ENCODE results near the gene SHROOM3.

Gene SHROOM3

DNA sequence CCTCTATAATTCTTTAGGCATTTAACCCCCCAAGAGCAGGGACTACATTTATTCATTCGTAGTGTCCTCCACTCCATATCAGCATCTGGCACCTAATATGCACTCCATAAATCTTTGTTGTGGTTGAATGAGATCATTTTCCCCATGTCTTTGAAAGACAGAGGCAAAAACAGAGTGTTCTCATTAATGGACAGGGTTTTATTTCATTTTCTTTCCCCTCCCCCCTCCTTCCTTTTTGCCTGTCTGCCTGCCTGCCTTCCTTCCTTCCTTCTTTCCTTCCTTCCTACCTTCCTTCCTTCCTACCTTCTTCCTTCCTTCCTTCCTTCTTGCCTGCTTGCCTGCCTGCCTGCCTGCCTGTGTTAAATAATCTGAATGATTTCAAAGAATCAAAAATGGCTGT lies 83.2 kb downstream of the SHROOM3 start:
- Histone ChIP-seq H3K36me3 (ENCODE audit: control insufficient read depth, insufficient read depth, low read length) (no peaks in the 10 kb centered on the region), H3K4me3 (ENCODE audit: low read depth, low read length) (no peak overlapping the region), H3K27me3 (ENCODE audit: control insufficient read depth, insufficient read depth, low read length) (no peaks in the 10 kb centered on the region), H3K27ac (ENCODE audit: low read depth, low read length) (no peak overlapping the region), H3K9ac (ENCODE audit: low read length) (no peak overlapping the region), H3K4me1 (ENCODE audit: control insufficient read depth, insufficient read depth, low read length) (no peaks in the 10 kb centered on the region), H3K9me3 (ENCODE audit: control insufficient read depth, insufficient read depth, low read depth, low read length) (peaks cover 6% of the 10 kb centered on the region)

DNA sequence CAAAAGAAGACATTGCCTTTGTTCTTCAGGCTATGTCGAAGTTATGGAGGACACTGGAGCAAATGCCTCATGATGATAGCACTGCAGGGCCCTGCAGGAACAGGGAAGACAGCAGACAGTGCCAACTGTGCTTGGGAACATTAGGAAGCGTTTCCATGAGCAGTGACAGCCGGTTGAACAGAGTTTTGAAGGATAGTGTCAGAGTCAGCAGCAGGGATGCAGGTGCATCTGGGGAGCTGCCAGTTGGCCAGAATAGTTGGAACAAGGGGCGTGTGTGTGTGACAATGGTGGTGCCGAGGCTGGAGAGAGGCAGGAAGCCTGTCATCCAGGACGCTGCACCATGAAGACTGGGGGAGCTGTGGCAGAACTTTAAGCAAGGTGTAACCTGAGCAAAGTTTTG lies 88.6 kb downstream of the SHROOM3 start:
- no peaks in the 10 kb centered on the region for H3K4me1 ChIP-seq (ENCODE audit: control insufficient read depth, insufficient read depth, low read length)
- no peak overlapping the region for H3K4me3 ChIP-seq (ENCODE audit: low read depth, low read length)
- no peak overlapping the region for H3K9ac ChIP-seq (ENCODE audit: low read length)
- H3K36me3 ChIP-seq (ENCODE audit: control insufficient read depth, insufficient read depth, low read length), result no peaks in the 10 kb centered on the region
- no peak overlapping the region for H3K27ac ChIP-seq (ENCODE audit: low read depth, low read length)
- no peaks in the 10 kb centered on the region for H3K27me3 ChIP-seq (ENCODE audit: control insufficient read depth, insufficient read depth, low read length)
- no peaks in the 10 kb centered on the region for H3K9me3 ChIP-seq (ENCODE audit: control insufficient read depth, insufficient read depth, low read depth, low read length)

DNA sequence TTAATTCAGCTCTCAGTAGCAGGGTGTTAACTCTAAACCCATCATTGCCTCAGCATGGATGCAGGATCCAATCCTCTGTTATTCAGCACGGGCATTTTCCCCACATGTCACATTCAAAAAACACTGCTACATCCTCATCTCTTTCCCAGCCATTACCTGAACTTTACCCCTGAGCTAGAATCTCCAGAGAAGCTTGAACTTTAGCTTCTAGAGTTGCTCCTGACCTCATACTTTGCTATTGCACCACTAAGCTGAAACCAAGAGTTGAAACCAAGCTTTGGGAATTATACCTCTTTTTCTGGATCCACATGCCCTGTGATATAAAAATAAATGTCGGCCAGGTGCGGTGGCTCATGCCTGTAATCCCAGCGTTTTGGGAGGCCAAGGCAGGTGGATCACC lies 90.7 kb downstream of the SHROOM3 start:
- H3K4me1 ChIP-seq (ENCODE audit: control insufficient read depth, insufficient read depth, low read length), result no peaks in the 10 kb centered on the region
- no peaks in the 10 kb centered on the region for H3K27me3 ChIP-seq (ENCODE audit: control insufficient read depth, insufficient read depth, low read length)
- no peak overlapping the region for H3K4me3 ChIP-seq (ENCODE audit: low read depth, low read length)
- H3K36me3 ChIP-seq (ENCODE audit: control insufficient read depth, insufficient read depth, low read length), result no peaks in the 10 kb centered on the region
- H3K27ac ChIP-seq (ENCODE audit: low read depth, low read length), result no peak overlapping the region
- H3K9me3 ChIP-seq (ENCODE audit: control insufficient read depth, insufficient read depth, low read depth, low read length), result no peaks in the 10 kb centered on the region
- no peak overlapping the region for H3K9ac ChIP-seq (ENCODE audit: low read length)

DNA sequence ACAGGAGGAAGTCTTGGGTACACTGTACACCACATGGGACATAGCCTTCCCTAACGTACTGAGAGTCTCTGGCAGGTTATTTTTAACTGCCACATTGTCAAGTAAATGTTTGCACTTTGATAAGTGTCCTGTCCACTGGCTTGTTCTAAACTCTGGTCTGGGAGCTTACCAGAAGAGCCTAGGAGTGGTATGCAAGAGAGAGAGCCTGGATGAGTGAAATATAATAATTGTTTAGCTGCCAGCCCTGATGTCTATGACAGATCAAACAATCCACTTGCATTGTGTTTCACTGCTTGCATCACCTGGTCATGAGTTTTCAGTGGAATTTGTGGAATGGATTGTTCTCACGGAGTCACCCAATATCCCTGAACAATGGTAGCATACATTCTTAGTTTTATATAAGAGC lies 91.6 kb downstream of the SHROOM3 start:
- H3K4me3 ChIP-seq (ENCODE audit: low read depth, low read length), result no peak overlapping the region
- no peaks in the 10 kb centered on the region for H3K9me3 ChIP-seq (ENCODE audit: control insufficient read depth, insufficient read depth, low read depth, low read length)
- H3K27me3 ChIP-seq (ENCODE audit: control insufficient read depth, insufficient read depth, low read length), result no peaks in the 10 kb centered on the region
- H3K36me3 ChIP-seq (ENCODE audit: control insufficient read depth, insufficient read depth, low read length), result no peaks in the 10 kb centered on the region
- no peaks in the 10 kb centered on the region for H3K4me1 ChIP-seq (ENCODE audit: control insufficient read depth, insufficient read depth, low read length)
- no peak overlapping the region for H3K27ac ChIP-seq (ENCODE audit: low read depth, low read length)
- no peak overlapping the region for H3K9ac ChIP-seq (ENCODE audit: low read length)

DNA sequence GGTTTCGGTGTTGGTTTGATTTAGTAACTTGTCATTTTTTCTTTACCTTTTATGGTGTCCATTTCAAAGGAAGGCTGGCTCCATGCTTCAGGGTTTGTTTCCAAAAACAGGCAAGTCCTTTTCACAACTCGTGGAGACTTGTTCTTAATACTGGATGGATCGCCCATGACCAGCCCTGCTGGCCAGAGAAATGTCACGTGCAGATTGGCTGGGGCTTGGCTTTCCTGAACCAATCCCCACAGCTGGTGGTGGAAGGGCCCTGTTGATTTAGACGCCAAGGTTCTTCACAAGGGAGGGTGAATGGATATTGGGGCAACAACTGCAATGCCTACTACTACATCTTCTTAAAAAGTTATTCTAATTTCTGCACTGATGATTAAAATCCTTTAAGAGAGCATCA lies 92.6 kb downstream of the SHROOM3 start:
- Histone ChIP-seq H3K27me3 (ENCODE audit: control insufficient read depth, insufficient read depth, low read length) (no peaks in the 10 kb centered on the region), H3K27ac (ENCODE audit: low read depth, low read length) (no peak overlapping the region)

DNA sequence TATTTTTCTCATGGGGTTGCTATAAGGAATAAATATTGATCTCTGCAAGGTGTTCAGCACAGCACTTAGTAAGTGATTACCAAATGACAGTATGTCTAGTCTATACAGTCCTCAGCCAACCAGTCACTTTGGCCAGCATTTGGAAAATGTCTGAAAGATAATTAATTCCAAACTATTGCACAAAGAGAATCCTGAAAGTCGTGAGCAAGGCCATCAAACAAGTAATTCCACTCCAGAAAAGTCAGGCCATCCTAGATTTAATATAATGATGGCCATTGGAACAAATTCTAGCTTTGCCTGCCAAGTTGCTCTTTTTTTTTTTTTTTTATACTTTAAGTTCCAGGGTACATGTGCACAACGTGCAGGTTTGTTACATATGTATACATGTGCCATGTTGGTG lies 96.6 kb downstream of the SHROOM3 start:
- Histone ChIP-seq H3K4me1 (ENCODE audit: control insufficient read depth, insufficient read depth, low read length) (peaks cover 12% of the 10 kb centered on the region), H3K27ac (ENCODE audit: low read depth, low read length) (no peak overlapping the region), H3K36me3 (ENCODE audit: control insufficient read depth, insufficient read depth, low read length) (no peaks in the 10 kb centered on the region), H3K27me3 (ENCODE audit: control insufficient read depth, insufficient read depth, low read length) (no peaks in the 10 kb centered on the region), H3K4me3 (ENCODE audit: low read depth, low read length) (no peak overlapping the region), H3K9me3 (ENCODE audit: control insufficient read depth, insufficient read depth, low read depth, low read length) (no peaks in the 10 kb centered on the region), H3K9ac (ENCODE audit: low read length) (no peak overlapping the region)

More for the DNA sequence above, 92.6 kb downstream of the SHROOM3 start:
- Histone ChIP-seq H3K4me3 (ENCODE audit: low read depth, low read length) (no peak overlapping the region), H3K4me1 (ENCODE audit: control insufficient read depth, insufficient read depth, low read length) (no peaks in the 10 kb centered on the region), H3K9ac (ENCODE audit: low read length) (no peak overlapping the region), H3K9me3 (ENCODE audit: control insufficient read depth, insufficient read depth, low read depth, low read length) (no peaks in the 10 kb centered on the region), H3K36me3 (ENCODE audit: control insufficient read depth, insufficient read depth, low read length) (no peaks in the 10 kb centered on the region)

DNA sequence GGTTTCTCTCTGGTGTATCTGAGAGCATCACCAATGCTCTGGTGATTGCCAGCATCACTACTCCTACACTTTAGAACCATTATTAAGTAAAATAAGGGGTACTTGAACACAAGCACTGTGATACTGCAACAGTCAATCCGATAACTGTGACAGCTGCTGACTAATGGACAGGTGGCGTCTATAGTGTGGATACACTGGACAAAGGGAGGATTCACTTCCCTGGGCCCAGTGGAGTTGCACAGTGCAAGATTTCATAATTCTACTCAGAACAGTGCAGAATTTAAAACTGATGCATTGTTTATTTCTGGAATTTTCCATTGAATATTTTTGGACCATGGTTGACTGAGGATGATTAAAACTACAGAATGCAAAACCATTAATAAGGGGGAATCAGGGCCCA lies 97.8 kb downstream of the SHROOM3 start:
- no peak overlapping the region for H3K9ac ChIP-seq (ENCODE audit: low read length)
- H3K4me1 ChIP-seq (ENCODE audit: control insufficient read depth, insufficient read depth, low read length), result peaks cover 12% of the 10 kb centered on the region
- no peak overlapping the region for H3K4me3 ChIP-seq (ENCODE audit: low read depth, low read length)
- H3K9me3 ChIP-seq (ENCODE audit: control insufficient read depth, insufficient read depth, low read depth, low read length), result no peaks in the 10 kb centered on the region
- no peak overlapping the region for H3K27ac ChIP-seq (ENCODE audit: low read depth, low read length)
- no peaks in the 10 kb centered on the region for H3K36me3 ChIP-seq (ENCODE audit: control insufficient read depth, insufficient read depth, low read length)
- H3K27me3 ChIP-seq (ENCODE audit: control insufficient read depth, insufficient read depth, low read length), result no peaks in the 10 kb centered on the region

DNA sequence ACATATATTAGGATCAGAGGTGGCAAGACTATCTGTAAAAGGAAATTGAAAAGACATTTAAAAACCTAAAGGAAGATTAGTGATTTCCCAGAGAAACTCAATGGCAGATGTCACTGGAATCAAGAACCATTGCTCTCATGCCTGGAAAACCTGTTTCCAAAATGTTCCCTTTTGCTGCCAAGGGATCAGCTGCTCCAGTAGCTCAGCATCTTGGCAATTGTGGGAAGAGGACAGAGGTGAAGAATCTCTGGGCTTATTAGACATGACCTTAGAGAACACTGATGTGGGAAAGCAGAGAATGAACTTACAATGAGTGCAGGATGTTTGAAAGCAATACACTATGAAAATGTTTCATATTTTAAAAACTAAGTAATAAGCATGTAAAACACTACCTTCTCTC lies 98.3 kb downstream of the SHROOM3 start:
- Histone ChIP-seq H3K4me1 (ENCODE audit: control insufficient read depth, insufficient read depth, low read length) (peaks cover 12% of the 10 kb centered on the region), H3K36me3 (ENCODE audit: control insufficient read depth, insufficient read depth, low read length) (no peaks in the 10 kb centered on the region), H3K27ac (ENCODE audit: low read depth, low read length) (no peak overlapping the region), H3K4me3 (ENCODE audit: low read depth, low read length) (no peak overlapping the region), H3K9me3 (ENCODE audit: control insufficient read depth, insufficient read depth, low read depth, low read length) (no peaks in the 10 kb centered on the region), H3K27me3 (ENCODE audit: control insufficient read depth, insufficient read depth, low read length) (no peaks in the 10 kb centered on the region), H3K9ac (ENCODE audit: low read length) (no peak overlapping the region)

DNA sequence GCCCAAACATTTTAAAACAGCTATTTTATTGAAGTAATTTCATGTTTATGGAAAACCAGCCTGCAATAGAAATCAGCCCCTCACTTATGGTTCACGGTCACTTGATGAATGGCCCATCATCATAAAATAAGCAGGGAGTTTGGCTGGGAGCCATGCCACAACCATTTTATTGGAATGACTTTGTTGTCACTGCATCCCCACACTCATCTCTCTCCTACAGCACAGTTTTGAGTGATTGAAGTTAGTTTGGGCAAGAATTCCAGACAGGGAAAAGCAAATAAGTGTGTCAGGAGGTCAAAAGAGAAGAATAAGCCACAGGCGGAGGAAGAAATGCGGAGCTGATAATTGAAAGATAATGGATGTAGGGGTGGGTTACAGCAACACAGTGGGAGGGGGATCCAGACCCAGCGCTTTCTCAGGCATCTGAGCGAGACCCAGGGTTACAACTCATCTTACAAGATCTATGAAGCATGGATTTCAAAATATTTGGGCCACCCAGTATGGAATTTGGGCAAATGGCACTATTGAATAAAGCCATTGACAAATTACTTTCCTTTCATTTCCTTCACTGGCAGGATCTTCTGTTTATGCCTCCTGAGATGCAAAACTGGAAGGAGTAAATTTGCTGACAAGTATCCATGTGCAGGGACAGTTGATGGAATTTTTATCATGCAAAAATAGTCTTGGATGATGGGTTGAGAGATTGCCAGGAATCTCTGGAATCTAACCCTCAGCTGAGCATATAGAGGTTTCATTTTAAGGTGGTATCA lies 100.8 kb downstream of the SHROOM3 start:
- no peaks in the 10 kb centered on the region for H3K36me3 ChIP-seq (ENCODE audit: control insufficient read depth, insufficient read depth, low read length)
- H3K27ac ChIP-seq (ENCODE audit: low read depth, low read length), result no peak overlapping the region
- no peak overlapping the region for H3K4me3 ChIP-seq (ENCODE audit: low read depth, low read length)
- H3K27me3 ChIP-seq (ENCODE audit: control insufficient read depth, insufficient read depth, low read length), result no peaks in the 10 kb centered on the region
- no peaks in the 10 kb centered on the region for H3K9me3 ChIP-seq (ENCODE audit: control insufficient read depth, insufficient read depth, low read depth, low read length)
- peaks cover 21% of the 10 kb centered on the region for H3K4me1 ChIP-seq (ENCODE audit: control insufficient read depth, insufficient read depth, low read length)
- no peak overlapping the region for H3K9ac ChIP-seq (ENCODE audit: low read length)

DNA sequence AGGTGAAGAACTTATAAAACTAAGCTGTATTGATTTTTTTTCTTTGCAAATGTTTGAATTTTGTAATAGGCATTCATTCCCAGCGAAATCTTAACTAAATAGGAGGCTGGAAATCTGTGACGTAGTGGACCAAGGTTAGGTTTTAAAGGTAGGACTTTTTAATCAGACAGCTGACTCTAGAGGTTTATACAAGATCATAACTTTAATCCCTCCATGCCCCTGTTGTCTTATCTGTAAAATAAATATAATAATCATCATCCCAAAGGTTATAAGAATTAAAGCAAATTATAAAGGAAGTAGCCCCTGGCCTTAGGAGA lies 101.3 kb downstream of the SHROOM3 start:
- Histone ChIP-seq H3K36me3 (ENCODE audit: control insufficient read depth, insufficient read depth, low read length) (no peaks in the 10 kb centered on the region), H3K27me3 (ENCODE audit: control insufficient read depth, insufficient read depth, low read length) (no peaks in the 10 kb centered on the region), H3K4me1 (ENCODE audit: control insufficient read depth, insufficient read depth, low read length) (peaks cover 21% of the 10 kb centered on the region), H3K4me3 (ENCODE audit: low read depth, low read length) (no peak overlapping the region), H3K27ac (ENCODE audit: low read depth, low read length) (no peak overlapping the region), H3K9ac (ENCODE audit: low read length) (no peak overlapping the region), H3K9me3 (ENCODE audit: control insufficient read depth, insufficient read depth, low read depth, low read length) (no peaks in the 10 kb centered on the region)

DNA sequence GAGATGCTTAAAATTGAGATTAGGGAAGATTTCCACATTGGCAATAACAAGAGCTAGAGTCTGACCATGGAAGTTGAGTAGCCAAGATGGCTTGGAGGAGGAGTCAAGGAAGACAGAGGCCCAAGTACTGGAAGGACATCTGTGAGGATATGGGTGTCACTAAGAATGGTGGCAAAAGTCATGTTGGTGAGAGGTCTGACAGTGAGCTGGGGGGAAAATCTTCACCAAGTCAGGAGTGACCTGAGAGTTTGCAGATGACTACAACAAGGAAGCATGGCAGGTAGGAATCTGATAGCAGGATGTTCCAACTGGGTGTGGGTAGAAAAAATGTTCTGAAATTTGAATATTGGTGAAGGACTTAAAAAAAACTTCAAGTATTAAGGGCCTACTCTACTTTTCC lies 103.3 kb downstream of the SHROOM3 start:
- Histone ChIP-seq H3K4me3 (ENCODE audit: low read depth, low read length) (no peak overlapping the region), H3K4me1 (ENCODE audit: control insufficient read depth, insufficient read depth, low read length) (peaks cover 21% of the 10 kb centered on the region), H3K27me3 (ENCODE audit: control insufficient read depth, insufficient read depth, low read length) (no peaks in the 10 kb centered on the region), H3K36me3 (ENCODE audit: control insufficient read depth, insufficient read depth, low read length) (no peaks in the 10 kb centered on the region), H3K27ac (ENCODE audit: low read depth, low read length) (no peak overlapping the region), H3K9me3 (ENCODE audit: control insufficient read depth, insufficient read depth, low read depth, low read length) (no peaks in the 10 kb centered on the region; the same call in 1 of the 2 replicates), H3K9ac (ENCODE audit: low read length) (no peak overlapping the region)

All from HUES6 (cell line).